PC-3 (cell line): ENCODE measurements around the gene SDK1. TPM values are rescaled to one million over a fixed set of nuclear protein-coding genes. Genes with fewer than 3 reads are reported as not detected.

Source experiments
- ATAC-seq: fragments of 200-7000 bp; cut with Tn5 transposase; 2 replicates; pipeline ENCODE4 v1.9.1; 2020; ENCODE audit warnings: mild to moderate bottlenecking, moderate library complexity
- BruUV-seq: library from RNA; stranded (reverse); fragments of 400-500 nt; replicated peaks from 2 replicates; lab custom pipeline; 2021; lab: Mats Ljungman, UMichigan
- CTCF ChIA-PET: fragments of 300-600 bp; sonication (Branson Sonifier 250); formaldehyde crosslinking; loops from one replicate; lab custom pipeline; 2022; ENCODE audit warnings: antibody characterized with exemption; lab: Charles Lee
- POLR2A ChIA-PET: fragments of 300-600 bp; sonication (Branson Sonifier 250); formaldehyde crosslinking; loops from one replicate; lab custom pipeline; 2022; ENCODE audit warnings: antibody characterized with exemption; ENCODE audit not compliant: unreplicated experiment; lab: Charles Lee
- DNase-seq: peaks from one replicate; pipeline ENCODE4 v3.0.0-alpha.2; 2015
- H2AFZ ChIP-seq: fragments of 300-600 bp; sonication (generic); 2 replicates; pipeline ENCODE4 v1.6.0; 2016; ENCODE audit warnings: antibody characterized with exemption, low read length
- H3F3A ChIP-seq: fragments of 300-600 bp; sonication (generic); one replicate; pipeline ENCODE4 v1.6.0; 2017; ENCODE audit warnings: antibody characterized with exemption, low read length, control low read depth, mild to moderate bottlenecking; ENCODE audit not compliant: unreplicated experiment
- H3K27ac ChIP-seq: fragments of 300-600 bp; sonication (generic); 2 replicates; pipeline ENCODE4 v1.5.1; 2016; ENCODE audit warnings: mild to moderate bottlenecking, low read length
- H3K27me3 ChIP-seq: fragments of 300-600 bp; sonication (generic); 2 replicates; pipeline ENCODE4 v1.6.1; 2016; ENCODE audit warnings: low read length, mixed read lengths
- H3K36me3 ChIP-seq: fragments of 300-600 bp; sonication (generic); 2 replicates; pipeline ENCODE4 v1.6.1; 2016; ENCODE audit warnings: low read depth, mixed run types, low read length, mixed read lengths
- H3K4me1 ChIP-seq: fragments of 300-600 bp; sonication (generic); 2 replicates; pipeline ENCODE4 v1.5.1; 2016; ENCODE audit warnings: low read length; ENCODE audit not compliant: insufficient read depth
- H3K4me2 ChIP-seq: fragments of 300-600 bp; sonication (generic); 2 replicates; pipeline ENCODE4 v1.6.0; 2016; ENCODE audit warnings: low read length
- H3K4me3 ChIP-seq: fragments of 300-600 bp; sonication (generic); 2 replicates; pipeline ENCODE4 v1.5.1; 2016; ENCODE audit warnings: mild to moderate bottlenecking, low read length, mixed read lengths
- H3K79me2 ChIP-seq: fragments of 300-600 bp; sonication (generic); 2 replicates; pipeline ENCODE4 v1.6.1; 2017; ENCODE audit warnings: low read length, mixed read lengths
- H3K9ac ChIP-seq: fragments of 300-600 bp; sonication (generic); 2 replicates; pipeline ENCODE4 v1.6.0; 2016; ENCODE audit warnings: mild to moderate bottlenecking, low read length
- H3K9me2 ChIP-seq: fragments of 300-600 bp; sonication (generic); replicated peaks from 2 replicates; pipeline ENCODE4 v1.6.1; 2016; ENCODE audit warnings: mixed run types, low read length, mixed read lengths
- H3K9me3 ChIP-seq: fragments of 300-600 bp; sonication (generic); 2 replicates; pipeline ENCODE4 v1.6.1; 2016; ENCODE audit warnings: low read length, mixed read lengths
- H4K20me1 ChIP-seq: fragments of 300-600 bp; sonication (generic); 2 replicates; pipeline ENCODE4 v1.6.1; 2016; ENCODE audit warnings: low read length, mixed read lengths
- CTCF ChIP-seq: fragments of 300-600 bp; sonication (generic); conservative IDR thresholded peaks from 2 replicates; pipeline ENCODE4 v1.5.1; 2017; ENCODE audit warnings: antibody characterized with exemption, low read depth, mild to moderate bottlenecking, low read length
- EZH2 ChIP-seq: fragments of 300-600 bp; sonication (generic); IDR thresholded peaks from one replicate; pipeline ENCODE4 v1.6.1; 2017; ENCODE audit warnings: antibody characterized with exemption, mild to moderate bottlenecking, low read length; ENCODE audit not compliant: unreplicated experiment
- EZH2phosphoT487 ChIP-seq: fragments of 300-600 bp; sonication (generic); IDR thresholded peaks from 2 replicates; pipeline ENCODE4 v1.6.1; 2018; ENCODE audit warnings: mild to moderate bottlenecking, antibody characterized with exemption, low read length, borderline replicate concordance
- intact Hi-C: fragments of 100-400 bp; cut with micrococcal nuclease; formaldehyde crosslinking; loops from 2 replicates; pipeline ENCODE4 v1.9.0; 2023
- total RNA-seq: library from RNA; depleted of rRNA; stranded (reverse); fragments of >200 nt; gene quantifications from 2 replicates; pipeline ENCODE4 v1.2.3, GENCODE V29; 2014

Gene SDK1
- total RNA-seq, 1 experiment from 2014 or later = 2.8 TPM

- H4K20me1 ChIP-seq = no peaks in the 10 kb centered on the region
- intact Hi-C loops = no loop called here
- no peak overlapping the region for H3K4me3 ChIP-seq
- H3K9me2 ChIP-seq = no peaks in the 10 kb centered on the region
- CTCF ChIA-PET = no interaction called here
- ATAC-seq (no peak), DNase-seq (no peak)
- H3F3A ChIP-seq = no peaks in the 10 kb centered on the region
- no peak overlapping the region for H3K4me2 ChIP-seq
- BruUV-seq = no TSS peak
- TF ChIP-seq CTCF (no peak), EZH2 (no peak), EZH2phosphoT487 (no peak)
- POLR2A ChIA-PET = no interaction called here
- no peaks in the 10 kb centered on the region for H3K79me2 ChIP-seq
- H3K9me3 ChIP-seq = no peaks in the 10 kb centered on the region
- no peaks in the 10 kb centered on the region for H3K27me3 ChIP-seq
- no peaks in the 10 kb centered on the region for H3K36me3 ChIP-seq
- H3K4me1 ChIP-seq = no peaks in the 10 kb centered on the region
- H2AFZ ChIP-seq = no peak overlapping the region
- H3K9ac ChIP-seq = no peak overlapping the region
- H3K27ac ChIP-seq = no peak overlapping the region
Observed at GRCh38 chr7:3533040-3533439, 232.0 kb downstream of the SDK1 start.

DNA sequence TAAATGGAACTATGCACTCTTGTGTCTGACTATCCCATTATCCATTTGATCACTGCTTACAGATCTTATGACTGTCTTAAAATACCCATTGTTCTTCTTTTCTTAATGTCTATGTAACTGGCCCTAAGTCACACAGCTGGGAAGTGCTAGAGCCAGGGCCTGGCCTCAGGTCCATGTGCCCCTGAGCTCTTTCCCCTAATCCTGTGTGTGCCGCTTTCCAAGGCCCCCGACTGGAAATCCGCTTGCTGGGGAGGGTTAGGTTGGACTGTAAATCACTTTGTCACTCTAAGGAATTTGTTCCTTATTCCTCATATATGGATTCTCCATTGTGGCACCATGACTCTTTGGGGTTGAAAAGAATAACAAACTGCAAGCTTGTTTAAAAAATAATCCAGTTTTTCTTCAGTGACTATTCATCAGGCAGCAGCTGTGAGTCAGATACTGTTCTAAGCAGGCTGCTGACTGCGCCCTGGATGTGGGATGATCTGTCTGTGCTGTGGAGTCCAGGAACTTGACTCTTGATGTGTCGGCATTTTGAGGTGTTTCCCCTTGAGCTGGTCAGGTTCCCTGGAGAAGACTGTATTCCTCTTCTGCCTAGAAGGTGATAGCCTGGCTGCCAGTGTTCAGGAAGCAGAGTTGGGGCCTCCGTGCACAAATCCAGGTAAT, 236.3 kb downstream of the SDK1 start:
- H3K9me2 ChIP-seq = no peaks in the 10 kb centered on the region
- H3K79me2 ChIP-seq = no peaks in the 10 kb centered on the region
- no peak overlapping the region for H3K4me2 ChIP-seq
- no peaks in the 10 kb centered on the region for H3K9me3 ChIP-seq
- H2AFZ ChIP-seq = no peak overlapping the region
- H3K4me1 ChIP-seq = no peaks in the 10 kb centered on the region
- H3K9ac ChIP-seq = no peak overlapping the region
- ATAC-seq = no peak
- CTCF ChIA-PET = no interaction called here
- POLR2A ChIA-PET = no interaction called here
- no peak overlapping the region for H3K4me3 ChIP-seq
- no peaks in the 10 kb centered on the region for H3F3A ChIP-seq
- intact Hi-C loops = no loop called here
- H3K27me3 ChIP-seq = no peaks in the 10 kb centered on the region
- no peaks in the 10 kb centered on the region for H3K36me3 ChIP-seq
- peak; percentile 4 for DNase-seq
- H3K27ac ChIP-seq = no peak overlapping the region
- no TSS peak for BruUV-seq
- TF ChIP-seq CTCF (no peak), EZH2phosphoT487 (no peak), EZH2 (no peak)
- no peaks in the 10 kb centered on the region for H4K20me1 ChIP-seq

DNA sequence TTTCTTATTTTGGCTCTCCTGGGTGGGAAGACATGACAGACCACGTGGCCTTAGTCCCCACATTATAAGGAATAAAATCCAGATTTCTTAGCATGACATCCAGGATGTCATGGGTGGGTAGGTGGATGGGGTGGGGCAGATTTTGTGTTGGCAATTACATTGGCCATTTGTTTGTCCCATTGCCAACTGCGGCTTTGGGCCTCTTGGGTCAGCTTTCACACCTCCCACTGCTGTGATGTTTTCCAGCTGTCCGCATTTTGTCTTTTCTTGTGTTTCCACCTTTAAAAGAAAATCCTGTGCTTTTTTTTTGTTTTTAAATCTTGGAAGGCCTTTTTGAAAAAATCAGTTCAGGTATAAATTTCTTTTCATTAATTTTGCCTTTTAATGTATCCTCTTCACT, 237.0 kb downstream of the SDK1 start:
- Histone ChIP-seq H3K36me3 (no peaks in the 10 kb centered on the region), H3K4me1 (no peaks in the 10 kb centered on the region), H3K4me2 (no peak overlapping the region), H2AFZ (no peak overlapping the region), H3K4me3 (no peak overlapping the region), H3F3A (no peaks in the 10 kb centered on the region), H3K9me2 (no peaks in the 10 kb centered on the region), H3K9ac (no peak overlapping the region), H3K27me3 (no peaks in the 10 kb centered on the region), H3K27ac (no peak overlapping the region), H4K20me1 (no peaks in the 10 kb centered on the region), H3K9me3 (no peaks in the 10 kb centered on the region), H3K79me2 (no peaks in the 10 kb centered on the region)
- CTCF ChIA-PET = no interaction called here
- POLR2A ChIA-PET = no interaction called here
- DNase-seq (no peak), ATAC-seq (no peak)
- TF ChIP-seq CTCF = no peak
- TF ChIP-seq EZH2phosphoT487 = no peak
- TF ChIP-seq EZH2 = no peak
- intact Hi-C loops = no loop called here
- BruUV-seq = no TSS peak
